GM18907 (cell line): ENCODE measurements around the gene ANTXR2.
"Not testable (repeated sequence)": the region's sequence is repeated elsewhere in the genome, so short reads cannot be mapped to it uniquely, and the experiment has no call there.

Experiments
- ATAC-seq: cut with Tn5 transposase; IDR thresholded peaks from one replicate; pipeline ENCODE4 v1.9.1; 2021; ENCODE audit warnings: mild to moderate bottlenecking, moderate library complexity; ENCODE audit not compliant: unreplicated experiment

The ANTXR2 gene

DNA sequence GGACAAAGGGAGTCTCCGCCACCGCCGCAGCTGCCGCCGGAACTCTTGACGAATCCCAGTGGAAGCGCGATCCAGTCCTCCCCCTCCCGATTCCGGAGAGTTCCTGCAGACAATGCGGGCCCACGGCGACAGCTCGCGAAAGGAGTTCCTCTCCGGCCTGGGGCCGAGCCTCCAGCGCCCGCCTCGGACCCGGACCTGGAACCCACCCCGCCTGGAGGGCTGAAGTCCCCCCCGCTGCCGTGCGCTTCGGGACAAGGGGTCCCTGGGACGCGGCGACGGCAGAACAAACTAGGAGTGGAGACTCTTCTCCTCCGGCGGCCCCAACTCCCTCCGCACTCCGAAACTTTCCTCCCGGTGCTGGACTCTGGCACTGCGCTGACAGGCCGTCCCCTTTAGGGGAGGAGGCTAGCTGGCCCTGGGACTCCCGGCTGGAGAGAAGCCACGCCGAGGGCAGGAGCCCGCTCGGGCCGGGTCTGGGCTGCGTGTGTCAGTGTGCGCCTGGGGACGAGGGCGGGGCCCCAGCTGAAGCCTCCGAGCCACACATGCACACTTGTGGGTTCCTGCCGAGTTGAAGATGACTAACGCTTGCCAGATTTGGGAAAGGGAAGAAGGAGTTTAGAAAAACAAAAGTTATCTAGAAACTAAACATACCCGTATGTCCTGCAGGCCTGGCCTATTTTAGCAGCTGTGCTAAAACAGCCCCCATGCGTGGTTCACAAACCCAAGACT lies at the start of gene ANTXR2:
TSS of gene ANTXR2 (minus strand) at position 486 of the 729 bp plus-strand sequence. CDS start 669 bp downstream, outside the sequence.
- ATAC-seq = peak; percentile 77

DNA sequence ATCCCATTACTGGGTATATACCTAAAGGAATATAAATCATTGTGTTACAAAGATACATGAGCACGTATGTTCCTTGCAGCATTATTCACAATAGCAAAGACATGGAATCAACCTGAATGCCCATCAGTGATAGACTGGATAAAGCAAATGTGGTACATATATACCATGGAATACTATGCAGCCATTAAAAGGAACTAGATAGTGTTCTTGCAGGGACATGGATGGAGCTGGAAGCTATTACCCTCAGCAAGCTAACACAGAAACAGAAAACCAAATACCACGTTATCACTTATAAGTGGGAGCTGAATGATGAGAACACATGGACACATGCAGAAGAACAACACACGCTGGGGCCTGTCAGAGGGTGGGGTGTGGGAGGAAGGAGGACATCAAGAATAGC lies 48.8 kb upstream of the ANTXR2 start:
- not testable (repeated sequence) for ATAC-seq

DNA sequence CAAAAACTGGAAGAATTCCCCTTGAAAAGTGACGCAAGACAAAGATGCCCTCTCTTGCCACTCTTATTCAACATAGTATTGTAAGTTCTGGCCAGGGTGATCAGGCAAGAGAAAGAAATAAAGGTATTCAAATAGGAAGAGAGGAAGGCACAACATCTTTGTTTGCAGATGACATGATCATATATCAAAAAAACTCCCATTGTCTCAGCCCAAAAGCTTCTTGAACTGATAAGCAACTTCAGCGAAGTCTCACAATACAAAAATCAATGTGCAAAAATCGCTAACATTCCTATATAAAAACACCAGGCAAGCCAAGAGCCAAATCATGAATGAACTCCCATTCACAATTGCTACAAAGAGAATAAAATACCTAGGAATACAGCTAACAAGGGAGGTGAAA lies 46.6 kb upstream of the ANTXR2 start:
- not testable (repeated sequence) for ATAC-seq

DNA sequence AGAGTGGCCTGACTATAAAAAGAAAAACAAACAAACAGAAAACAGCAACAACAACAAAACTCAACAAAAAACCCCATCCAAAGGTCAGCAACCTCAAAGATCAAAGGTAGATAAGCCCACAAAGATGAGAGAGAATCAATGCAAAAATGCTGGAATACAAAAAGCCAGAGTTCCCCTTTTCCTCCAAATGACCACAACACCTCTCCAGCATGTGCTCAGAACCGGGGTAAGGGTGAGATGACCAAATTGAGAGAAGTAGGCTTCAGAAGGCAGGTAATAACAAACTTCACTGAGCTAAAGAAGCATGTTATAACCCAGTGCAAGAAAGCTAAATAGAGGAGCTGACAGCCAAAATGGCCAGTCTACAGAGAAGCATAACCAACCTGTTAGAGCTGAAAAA lies 43.5 kb upstream of the ANTXR2 start:
- no peak for ATAC-seq

DNA sequence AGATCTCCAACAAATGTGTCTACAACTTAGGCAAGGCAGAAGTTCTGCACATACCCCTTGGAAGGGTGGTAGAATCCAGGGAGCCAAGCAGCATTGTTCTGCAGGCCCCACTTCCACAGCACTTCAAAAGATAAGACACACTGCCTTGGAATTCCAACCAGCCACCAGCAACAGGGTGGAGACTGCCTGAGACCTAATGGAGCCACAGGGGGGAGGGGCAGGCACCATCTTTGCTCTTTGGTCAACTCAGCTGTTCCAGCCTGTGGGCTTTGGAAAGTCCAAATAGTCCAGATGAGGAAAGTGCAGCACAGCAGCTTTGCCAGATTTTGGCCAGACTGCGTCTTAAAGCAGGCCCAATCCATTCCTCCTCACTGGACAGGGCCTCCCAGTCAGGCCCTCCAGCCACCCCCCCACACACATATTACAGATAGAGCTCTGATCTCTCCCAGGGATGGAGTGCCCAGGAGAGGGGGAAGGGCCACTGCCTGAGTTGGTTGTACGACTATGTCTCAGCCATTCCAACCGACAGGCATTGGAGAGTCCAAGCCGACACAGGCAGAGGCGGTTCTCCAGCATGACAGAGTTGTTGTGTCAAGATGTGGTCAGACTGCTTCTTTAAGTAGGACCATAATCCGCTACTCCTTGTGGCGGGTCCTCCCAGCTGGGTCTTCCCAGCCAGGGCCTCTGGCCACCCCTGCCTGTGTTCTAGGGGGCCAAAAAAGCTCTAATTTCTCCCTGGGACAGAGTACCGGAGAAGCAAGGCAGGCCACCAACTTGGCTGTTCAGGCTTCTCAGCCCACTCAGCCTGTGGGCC lies 42.5 kb upstream of the ANTXR2 start:
- no peak for ATAC-seq

DNA sequence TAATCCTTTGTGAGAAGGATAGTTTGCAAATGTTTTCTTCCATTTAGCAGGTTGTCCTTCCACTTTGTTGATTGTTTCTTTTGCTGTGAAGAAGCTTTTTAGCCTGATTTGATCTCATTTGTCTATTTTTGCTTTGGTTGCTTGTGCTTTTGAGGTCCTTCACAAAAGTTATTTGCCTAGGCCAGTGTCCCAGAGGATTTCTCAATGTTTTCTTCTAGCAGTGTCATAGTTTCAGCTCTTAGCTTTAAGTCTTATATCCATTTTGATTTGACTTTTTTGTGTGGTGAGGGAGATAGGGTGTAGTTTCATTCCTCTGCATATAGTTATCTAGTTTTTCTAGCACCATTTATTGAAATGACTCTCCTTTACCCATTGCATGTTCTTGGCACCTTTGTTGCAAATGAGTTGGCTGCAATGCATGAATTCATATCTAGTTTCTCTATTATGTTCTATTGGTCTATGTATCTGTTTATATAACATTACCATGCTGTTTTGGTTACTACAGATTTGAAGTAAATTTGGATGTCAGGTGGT lies 41.8 kb upstream of the ANTXR2 start:
- ATAC-seq = no peak

DNA sequence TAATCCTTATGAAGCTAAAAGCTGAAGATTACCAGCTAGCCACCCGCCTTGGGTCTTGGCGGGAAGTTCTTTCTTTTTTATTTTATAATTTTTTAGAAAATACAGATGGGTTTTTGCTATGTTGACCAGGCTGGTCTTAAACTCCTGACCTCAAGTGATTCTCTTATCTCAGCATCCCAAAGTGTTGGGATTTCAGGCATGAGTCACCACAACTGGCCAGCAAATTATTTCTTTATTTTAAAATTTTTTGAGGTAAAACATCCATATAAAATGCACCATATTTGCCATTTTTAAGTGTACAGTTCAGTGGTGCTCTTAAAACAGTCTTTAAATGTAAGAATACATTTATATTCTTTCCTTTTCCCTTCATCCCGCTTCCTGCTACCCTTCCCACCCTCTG lies 40.6 kb upstream of the ANTXR2 start:
- no peak for ATAC-seq

DNA sequence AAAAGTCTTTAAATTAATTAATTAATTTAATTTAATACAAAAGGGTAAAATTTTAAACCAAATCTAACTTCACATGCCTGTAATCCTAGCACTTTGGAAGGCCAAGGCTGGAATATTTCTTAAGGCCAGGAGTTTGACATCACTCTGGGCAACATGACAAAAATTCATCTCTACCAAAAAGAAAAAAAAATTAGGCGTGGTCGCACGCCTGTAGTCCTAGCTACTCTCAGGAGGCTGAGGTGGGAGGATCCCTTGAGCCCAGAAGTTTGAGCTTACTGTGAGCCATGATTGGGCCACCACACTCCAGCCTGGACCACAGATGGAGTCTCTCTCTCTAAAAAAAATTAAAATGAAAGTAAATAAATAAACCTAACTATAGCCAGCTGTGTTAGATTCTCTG lies 39.2 kb upstream of the ANTXR2 start:
- ATAC-seq = no peak

DNA sequence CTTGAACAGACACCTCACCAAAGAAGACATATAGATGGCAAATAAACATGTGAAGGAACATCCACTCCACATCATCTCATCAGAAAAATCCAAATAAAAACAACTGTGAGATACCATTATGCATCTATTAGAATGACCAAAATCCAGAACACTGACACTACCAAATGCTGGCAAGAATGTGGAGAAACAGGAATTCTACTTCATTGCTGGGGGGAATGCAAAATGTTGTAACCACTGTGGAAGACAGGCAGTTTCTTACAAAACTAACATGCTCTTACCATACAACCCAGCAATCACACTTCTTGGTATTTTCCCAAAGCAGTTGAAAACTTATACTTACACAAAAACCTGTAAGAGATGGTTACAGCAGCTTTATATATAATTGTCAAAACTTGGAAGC lies 38.2 kb upstream of the ANTXR2 start:
- no peak for ATAC-seq

DNA sequence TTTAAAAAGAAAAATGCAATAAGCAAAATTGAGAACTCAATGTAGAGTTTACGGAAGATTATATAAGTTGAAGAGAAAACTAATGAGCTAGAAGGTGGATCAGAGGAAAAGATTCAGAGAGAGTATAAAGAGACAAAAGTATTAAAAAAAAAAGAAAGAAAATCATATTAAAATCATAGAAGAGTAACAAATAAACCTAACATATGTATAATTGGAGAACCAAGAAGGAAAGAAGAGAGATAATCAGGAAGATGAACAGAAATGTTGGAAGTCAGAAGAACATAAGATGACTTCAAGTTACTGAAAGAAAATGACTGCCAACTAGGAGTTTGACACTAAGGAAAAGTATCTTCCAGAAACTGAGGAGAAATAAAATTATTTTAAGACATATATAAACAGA lies 34.3 kb upstream of the ANTXR2 start:
- ATAC-seq = no peak

DNA sequence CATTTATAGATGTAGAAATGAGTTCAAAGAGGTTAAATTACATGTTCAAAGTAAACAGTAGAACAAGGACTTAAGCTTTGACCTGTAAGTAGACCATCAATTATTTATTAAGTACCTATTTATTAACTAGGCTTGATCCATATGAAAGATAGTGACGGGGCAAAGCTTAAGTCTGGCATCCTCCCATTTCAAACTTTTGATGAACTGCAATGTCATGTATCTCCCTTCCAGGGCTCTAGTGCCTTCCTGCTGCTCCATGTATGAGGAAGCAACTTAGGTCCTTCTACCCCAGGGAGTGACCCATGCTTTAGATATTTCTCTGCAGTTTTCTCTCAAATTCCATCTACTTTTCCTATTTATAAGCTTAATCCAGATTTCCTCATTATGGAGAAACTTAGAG lies 31.9 kb upstream of the ANTXR2 start:
- no peak for ATAC-seq

DNA sequence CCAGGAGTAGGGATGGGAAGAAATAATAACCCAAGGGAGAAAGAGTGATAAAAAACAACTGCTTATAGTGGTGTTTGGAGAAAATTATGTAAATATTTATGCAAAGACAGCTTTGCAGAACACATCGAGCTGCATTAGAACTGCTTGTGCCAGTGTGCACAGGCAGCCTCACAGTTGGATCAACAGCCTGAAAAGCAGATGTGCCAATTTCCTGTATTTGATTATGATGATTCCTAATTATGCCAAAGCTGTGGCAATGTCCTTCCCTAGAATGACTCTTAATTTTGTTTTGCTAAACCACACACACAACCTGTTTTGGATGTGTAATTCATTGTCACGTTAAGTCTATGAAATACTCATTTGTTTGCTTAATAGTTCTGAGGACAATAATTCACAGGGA lies 30.6 kb upstream of the ANTXR2 start:
- ATAC-seq = no peak

DNA sequence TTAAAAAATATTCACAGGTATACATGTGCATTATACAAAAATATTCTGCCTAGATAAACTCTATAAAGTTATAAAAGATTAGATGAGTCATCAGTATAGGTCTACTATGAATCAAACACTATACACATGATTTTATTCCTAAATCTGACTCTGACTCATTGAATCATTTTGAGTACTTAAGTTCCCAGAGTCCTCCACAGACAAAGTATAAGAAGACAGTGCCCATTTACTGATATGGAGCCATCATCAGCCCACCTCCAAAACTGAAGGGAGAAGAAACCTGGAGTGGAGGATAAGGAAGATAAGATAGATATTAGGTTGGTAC lies 28.7 kb upstream of the ANTXR2 start:
- no peak for ATAC-seq

DNA sequence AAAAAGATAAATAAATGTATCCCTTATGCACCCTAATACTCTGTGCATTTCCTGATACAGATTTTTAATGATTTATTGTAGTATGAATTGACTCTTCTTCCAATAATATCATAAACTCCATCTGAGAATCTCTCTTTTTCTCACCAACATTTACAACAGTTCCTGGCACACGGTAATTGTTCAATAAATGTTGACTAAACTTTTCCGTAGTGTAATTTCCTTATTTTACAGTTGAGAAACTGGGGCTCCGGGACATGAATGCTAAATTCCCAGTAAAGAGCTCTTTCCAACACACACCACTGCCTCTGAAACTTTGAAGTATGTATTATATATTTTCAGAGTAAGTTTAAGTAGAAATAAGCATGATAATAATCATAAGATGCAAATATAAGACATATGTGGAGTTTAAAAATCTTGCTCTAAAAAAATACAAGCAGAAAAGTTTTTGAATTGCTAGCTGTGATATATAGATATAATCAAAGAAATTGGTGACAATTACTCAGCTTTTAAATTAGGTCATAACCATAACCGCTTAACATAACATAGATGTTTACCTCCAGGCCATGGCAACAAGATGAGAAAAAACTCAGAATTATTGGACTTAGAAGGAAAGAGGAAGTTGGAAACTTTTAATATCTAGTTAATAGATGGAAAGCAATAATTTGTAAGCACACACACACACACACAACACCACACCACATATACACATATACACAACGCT lies 28.2 kb upstream of the ANTXR2 start:
- ATAC-seq = no peak

DNA sequence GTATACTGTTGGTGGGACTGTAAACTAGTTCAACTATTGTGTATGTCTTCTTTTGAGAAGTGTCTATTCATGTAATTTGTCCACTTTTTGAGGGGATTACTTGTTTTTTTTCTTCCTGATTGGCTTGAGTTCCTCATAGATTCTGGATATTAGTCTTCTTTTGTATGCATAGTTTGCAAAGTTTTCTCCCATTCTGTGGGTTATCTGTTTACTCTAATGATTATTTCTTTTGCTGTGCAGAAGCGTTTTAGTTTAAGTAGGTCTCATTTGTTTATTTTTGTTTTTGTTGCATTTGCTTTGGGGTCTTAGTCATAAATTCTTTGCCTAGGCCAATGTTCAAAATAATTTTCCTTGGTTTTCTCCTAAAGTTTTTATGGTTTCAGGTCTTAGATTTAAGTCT lies 26.6 kb upstream of the ANTXR2 start:
- no peak for ATAC-seq

DNA sequence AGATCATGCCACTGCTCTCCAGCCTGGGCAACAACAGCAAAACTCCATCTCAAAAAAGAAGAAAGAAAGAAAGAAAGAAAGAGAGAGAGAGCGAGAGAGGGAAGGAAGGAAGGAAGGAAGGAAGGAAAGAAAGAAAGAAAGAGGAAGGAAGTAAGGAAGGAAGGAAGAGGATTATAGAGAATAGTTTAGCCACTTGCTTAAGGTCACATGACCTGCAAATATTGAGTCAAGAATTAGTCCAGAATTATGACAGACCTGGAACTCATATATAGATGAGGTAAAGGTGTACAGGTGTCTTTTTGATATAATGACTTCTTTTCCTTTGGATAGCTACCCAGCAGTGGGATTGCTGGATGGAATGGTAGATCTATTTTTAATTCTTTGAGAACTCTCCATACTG lies 25.6 kb upstream of the ANTXR2 start:
- ATAC-seq = no peak

DNA sequence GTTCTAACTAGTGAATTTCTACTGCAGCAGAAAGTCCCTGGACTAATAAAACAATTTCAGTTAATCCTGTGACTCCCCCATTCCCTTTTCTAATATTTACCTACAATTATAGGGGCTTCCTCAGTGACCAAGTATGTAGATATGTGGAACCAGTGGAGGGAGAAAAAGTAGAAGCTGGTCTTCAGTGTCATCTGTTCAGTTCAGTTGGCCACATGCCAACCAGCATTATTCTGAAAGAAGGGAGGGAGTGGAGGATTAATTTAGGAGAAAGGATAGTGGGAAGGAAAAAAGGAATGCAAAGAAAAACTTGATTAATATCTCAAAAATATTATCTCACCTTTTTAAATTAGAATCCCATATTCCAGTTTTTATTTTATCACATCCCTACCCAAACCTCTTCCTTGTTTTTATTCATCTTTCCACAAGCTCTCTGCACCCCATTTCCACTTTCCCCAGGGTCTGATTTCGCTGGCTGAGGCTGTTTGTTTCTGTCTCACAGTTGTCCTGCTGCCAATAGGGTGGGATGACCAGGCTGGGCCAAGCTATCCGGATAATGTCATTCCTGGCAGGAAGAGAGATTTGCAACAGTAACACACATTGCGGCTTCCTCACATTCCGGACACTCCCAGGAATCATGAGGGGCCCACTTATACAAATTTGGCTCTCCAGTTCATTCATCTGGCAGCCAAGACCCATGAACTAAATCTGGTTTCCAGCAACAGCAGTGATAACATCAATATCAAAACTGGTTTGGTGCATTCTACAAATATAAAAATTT lies 24.6 kb upstream of the ANTXR2 start:
- no peak for ATAC-seq

DNA sequence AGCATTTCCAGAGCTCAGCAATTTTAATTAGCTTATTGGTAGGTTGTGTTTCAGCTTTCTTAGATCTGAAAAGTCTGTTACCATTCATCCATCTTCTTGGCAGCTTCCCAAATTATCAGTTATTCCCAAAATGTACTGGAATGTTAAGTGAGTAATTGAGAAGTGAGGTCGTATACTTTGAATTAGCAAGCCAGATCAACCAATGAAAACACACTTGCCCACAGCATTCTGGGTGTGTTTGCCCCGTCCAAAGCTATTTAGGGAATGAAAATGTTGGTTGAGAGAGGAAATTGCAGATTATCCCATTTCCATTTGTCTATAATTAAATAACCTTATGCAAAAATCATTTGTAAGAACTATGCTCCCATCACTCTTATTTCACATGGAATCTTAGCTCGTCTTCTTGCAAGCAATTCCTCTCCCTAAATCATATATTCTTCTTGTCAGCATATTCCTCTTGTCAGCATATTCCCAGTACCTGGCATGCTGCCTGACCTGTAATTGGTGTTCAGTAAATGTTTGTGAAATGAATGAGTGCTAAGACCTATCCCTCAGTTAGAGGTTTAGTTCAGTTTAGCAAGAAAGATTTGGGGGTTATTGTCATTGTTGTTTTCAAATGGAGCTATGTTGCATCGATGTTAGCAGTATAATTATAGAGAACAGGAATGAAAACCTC lies 23.3 kb upstream of the ANTXR2 start:
- ATAC-seq = no peak

DNA sequence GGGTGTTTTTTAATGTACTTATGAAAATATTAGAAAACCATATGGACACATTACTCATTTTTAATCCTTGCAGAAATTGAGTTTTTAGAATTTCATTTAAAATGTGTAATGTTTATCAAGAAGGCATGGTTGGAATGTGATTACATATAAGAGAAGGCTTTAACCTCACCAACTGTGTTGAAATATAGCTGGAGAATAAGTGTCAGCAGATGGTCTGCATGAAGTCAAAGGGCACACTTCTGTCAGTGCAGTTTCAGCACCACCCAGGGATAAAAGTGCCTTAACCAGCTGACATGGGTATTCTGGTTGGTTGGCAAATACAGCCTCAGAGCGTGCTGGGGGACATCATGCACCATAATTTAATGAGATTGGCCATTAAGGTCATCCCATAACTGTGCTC lies 21.2 kb upstream of the ANTXR2 start:
- ATAC-seq = no peak

DNA sequence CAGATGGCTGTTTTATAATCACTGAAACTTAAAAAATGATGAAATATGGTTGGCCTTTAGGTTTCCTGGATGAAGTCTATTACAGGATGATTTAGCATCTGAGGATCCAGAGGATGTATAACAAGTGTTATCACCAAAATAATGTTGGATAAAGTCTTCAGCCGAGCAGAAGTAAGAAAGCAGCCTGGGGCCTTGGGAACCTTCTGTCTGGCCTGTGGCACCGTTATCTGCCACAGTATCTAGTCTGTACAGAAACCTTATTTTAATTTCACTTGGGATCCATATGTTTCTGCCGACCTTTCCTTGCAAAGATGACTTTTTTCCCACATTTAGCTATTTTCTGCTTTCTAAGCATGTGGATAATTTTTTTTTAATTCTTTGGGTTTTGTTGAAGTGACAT lies 20.5 kb upstream of the ANTXR2 start:
- ATAC-seq = no peak
